GM12878 (cell line): ENCODE measurements around the gene NKAIN2. TPM values are rescaled to one million over a fixed set of nuclear protein-coding genes. Genes with fewer than 3 reads are reported as not detected.

Experiments used
- ATAC-seq: fragments of 200-7000 bp; cut with Tn5 transposase; 3 replicates; pipeline ENCODE4 v1.9.1; 2020; ENCODE audit warnings: mild to moderate bottlenecking, moderate library complexity
- BruUV-seq: library from RNA; stranded (reverse); fragments of 400-500 nt; replicated peaks from 2 replicates; lab custom pipeline; 2021; lab: Mats Ljungman, UMichigan
- CTCF ChIA-PET: fragments of 300-600 bp; sonication (Branson Sonifier 250); formaldehyde crosslinking; extraction: SDS; loops from one replicate; lab custom pipeline; 2021; ENCODE audit warnings: inconsistent platforms; lab: Yijun Ruan, JAX
- POLR2A ChIA-PET: fragments of 350-600 bp; formaldehyde crosslinking; extraction: SDS; loops from one replicate; lab custom pipeline; 2021; ENCODE audit warnings: inconsistent platforms; lab: Charles Lee
- RAD21 ChIA-PET: fragments of 300-600 bp; sonication (Branson Sonifier 250); formaldehyde crosslinking; loops from one replicate; lab custom pipeline; 2023; ENCODE audit warnings: antibody characterized with exemption; ENCODE audit not compliant: unreplicated experiment; lab: Charles Lee
- SMC1A ChIA-PET: fragments of 300-600 bp; sonication (Branson Sonifier 250); formaldehyde crosslinking; loops from one replicate; lab custom pipeline; 2023; ENCODE audit not compliant: unreplicated experiment, uncharacterized antibody; lab: Charles Lee
- DNase-seq: peaks from one replicate; pipeline ENCODE4 v3.0.0-alpha.2; 2011; ENCODE audit warnings: low read depth, low spot score
- FAIRE-seq: peaks from 3 replicates; lab custom pipeline; 2011; peaks lifted over from hg19 to GRCh38; lab: Jason Lieb, UNC
- H2AFZ ChIP-seq: 2 replicates; pipeline ENCODE4 v1.6.0; 2011; ENCODE audit warnings: low read depth, low read length, control low read depth; ENCODE audit not compliant: control insufficient read depth
- H3K27ac ChIP-seq: 2 replicates; pipeline ENCODE4 v1.5.1; 2011; ENCODE audit warnings: control low read depth; ENCODE audit not compliant: control insufficient read depth, insufficient read depth
- H3K27me3 ChIP-seq, 2 experiments: replicated peaks in 1 of 2; 2 replicates each; pipeline versions ENCODE4 v1.6.0 to v1.6.1; 2011; ENCODE audit warnings: low read length in 1 of 2; ENCODE audit not compliant: control insufficient read depth in 2 of 2, insufficient read depth in 2 of 2
- H3K36me3 ChIP-seq, 2 experiments: 2 replicates each; pipeline ENCODE4 v1.5.1; 2011; ENCODE audit warnings: low read length in 1 of 2; ENCODE audit not compliant: control insufficient read depth in 2 of 2, insufficient read depth in 2 of 2
- H3K4me1 ChIP-seq: 2 replicates; pipeline ENCODE4 v1.6.1; 2011; ENCODE audit warnings: mild to moderate bottlenecking, low read length, moderate library complexity, mixed read lengths; ENCODE audit not compliant: control insufficient read depth, insufficient read depth
- H3K4me2 ChIP-seq: 2 replicates; pipeline ENCODE4 v1.6.0; 2011; ENCODE audit warnings: control low read depth; ENCODE audit not compliant: control insufficient read depth, insufficient read depth
- H3K4me3 ChIP-seq: fragments of 200-600 bp; sonication (generic); 2 replicates; pipeline ENCODE4 v1.5.1; 2016
- H3K79me2 ChIP-seq: 2 replicates; pipeline ENCODE4 v1.6.0; 2011; ENCODE audit warnings: low read length; ENCODE audit not compliant: control insufficient read depth, insufficient read depth
- H3K9ac ChIP-seq: 2 replicates; pipeline ENCODE4 v1.8.0; 2011; ENCODE audit warnings: low read length, control low read depth, mixed read lengths; ENCODE audit not compliant: control insufficient read depth, insufficient read depth
- H3K9me3 ChIP-seq: replicated peaks from 3 replicates; pipeline ENCODE4 v1.5.1; 2011; ENCODE audit warnings: mild to moderate bottlenecking, low read length; ENCODE audit not compliant: control insufficient read depth, insufficient read depth
- H4K20me1 ChIP-seq: 2 replicates; pipeline ENCODE4 v1.6.0; 2011; ENCODE audit not compliant: control insufficient read depth, insufficient read depth
- BCL3 ChIP-seq: IDR thresholded peaks from 2 replicates; pipeline ENCODE4 v1.6.1; 2011; ENCODE audit warnings: borderline replicate concordance, low read depth, mild to moderate bottlenecking, moderate library complexity, low read length; ENCODE audit not compliant: insufficient read depth, poor library complexity, severe bottlenecking
- LARP7 ChIP-seq: fragments of 450-650 bp; IDR thresholded peaks from 2 replicates; pipeline ENCODE4 v1.6.1; 2017; ENCODE audit warnings: mild to moderate bottlenecking
- MYC ChIP-seq: IDR thresholded peaks from 2 replicates; pipeline ENCODE4 v1.6.1; 2011; ENCODE audit warnings: mild to moderate bottlenecking, low read length, moderate library complexity, inconsistent platforms; ENCODE audit not compliant: insufficient read depth, insufficient replicate concordance, insufficient read length, severe bottlenecking
- RAD21 ChIP-seq: IDR thresholded peaks from 2 replicates; pipeline ENCODE4 v1.6.1; 2011; ENCODE audit warnings: mild to moderate bottlenecking, low read depth, low read length, moderate library complexity; ENCODE audit not compliant: insufficient read depth
- RUNX3 ChIP-seq: IDR thresholded peaks from 2 replicates; pipeline ENCODE4 v1.6.1; 2012; ENCODE audit warnings: low read length, inconsistent platforms
- SMARCA5 ChIP-seq: fragments of 450-650 bp; IDR thresholded peaks from 2 replicates; pipeline ENCODE4 v1.6.1; 2017; ENCODE audit warnings: mild to moderate bottlenecking
- SMC3 ChIP-seq: IDR thresholded peaks from 2 replicates; pipeline ENCODE4 v1.6.1; 2011; ENCODE audit warnings: low read length, improper control_type of control experiment, borderline replicate concordance
- SRF ChIP-seq, 2 experiments: IDR thresholded peaks; 2 replicates each; pipeline ENCODE4 v1.6.1; 2011; ENCODE audit warnings: low read depth in 2 of 2, low read length in 2 of 2, mild to moderate bottlenecking in 1 of 2, moderate library complexity in 1 of 2
- WGBS: methylation state at CpG from one replicate; pipeline ENCODE4 v1.1.6; 2016; ENCODE audit warnings: low lambda C conversion rate; ENCODE audit not compliant: insufficient replicate concordance, insufficient coverage; ENCODE audit errors: missing lambda C conversion rate; 5-methylcytosine and 5-hydroxymethylcytosine counted together
- in situ Hi-C: fragments of 300-500 bp; cut with MboI; formaldehyde crosslinking; loops from 9 replicates; pipeline ENCODE4 v1.14.3; 2018; ENCODE audit warnings: mixed read lengths
- intact Hi-C: fragments of 100-400 bp; cut with micrococcal nuclease; formaldehyde crosslinking; loops from one replicate; pipeline ENCODE4 v1.14.2; 2022; ENCODE audit not compliant: unreplicated experiment
- polyA plus RNA-seq, 11 experiments: library from polyadenylated mRNA; depleted of rRNA in 4 of 11; unstranded in 6 of 11; stranded (reverse) in 5 of 11; fragments of >200 nt; fragmentation: Nextera tagmentation in 4 of 11; fragmentation: Illumina TruSeq in 1 of 11; extraction: Ambion mirVana in 4 of 11; extraction: Trizol in 1 of 11; gene quantifications; 1 replicate in 1 of 11; 2 replicates in 10 of 11; pipeline versions ENCODE4 v1.2.1 to v1.2.3, GENCODE V29; 2011 to 2016; ENCODE audit warnings: inconsistent platforms in 2 of 11, missing spikeins in 2 of 11, low read depth in 1 of 11
- total RNA-seq, 4 experiments: library from RNA; depleted of rRNA in 3 of 4; stranded (reverse); fragments of >200 nt in 3 of 4; fragmentation: Illumina TruSeq in 1 of 4; extraction: Trizol in 1 of 4; gene quantifications; 2 replicates each; pipeline versions ENCODE4 v1.2.1 to v1.2.3, GENCODE V29; 2013 to 2021
- TF ChIP-seq, protein P1 (sequence below), 3 experiments: IDR thresholded peaks in 2 of 3; conservative IDR thresholded peaks in 1 of 3; 2 replicates each; pipeline ENCODE4 v1.5.1; 2011; ENCODE audit warnings: low read depth in 3 of 3, low read length in 3 of 3, mild to moderate bottlenecking in 3 of 3, control low read depth in 2 of 3, moderate library complexity in 2 of 3, inconsistent platforms in 1 of 3, mixed read lengths in 1 of 3; ENCODE audit not compliant: control insufficient read depth in 2 of 3, insufficient read depth in 1 of 3; ENCODE audit errors: extremely low read depth in 1 of 3

The NKAIN2 gene
- total and polyA plus RNA-seq, 10 of the 15 experiments (the other 5 are each of a cell fraction or from before 2014, with no cell fraction given): not detected

GRCh38 chr6:124793398-124793797 lies 989.7 kb downstream of the NKAIN2 start (continued):
- TF ChIP-seq LARP7: no peak
- TF ChIP-seq, all 136 proteins: peak for 0

- in situ Hi-C loops: loop anchor here (25.0 kb wide), 1 partner anchor 984 kb away; the partner anchor contains the start of gene NKAIN2
- CTCF ChIA-PET: interaction anchor here (0.5 to 1.5 kb wide), 2 partner anchors 993 to 1436 kb away, joined by 3 read pairs; no protein-coding TSS in a partner anchor
- FAIRE-seq (no peak), ATAC-seq (peak; percentile 51; the same call in 2 of the 3 replicates), DNase-seq (no peak)
- no peak overlapping the region for H2AFZ ChIP-seq
- no peaks in the 10 kb centered on the region for H3K27me3 ChIP-seq
- SMC1A ChIA-PET: no interaction called here
- H3K9ac ChIP-seq: no peak overlapping the region
- H3K27ac ChIP-seq: no peak overlapping the region
- no peak overlapping the region for H3K4me2 ChIP-seq
- no peaks in the 10 kb centered on the region for H3K4me1 ChIP-seq
- H4K20me1 ChIP-seq: no peaks in the 10 kb centered on the region
- no peak overlapping the region for H3K4me3 ChIP-seq
- intact Hi-C loops: loop anchor here (2.0 kb wide), 1 partner anchor 993 kb away; the partner anchor contains the start of gene NKAIN2
- POLR2A ChIA-PET: no interaction called here
- no peaks in the 10 kb centered on the region for H3K79me2 ChIP-seq
- TF ChIP-seq BCL3: no peak
- TF ChIP-seq, protein P1, sequence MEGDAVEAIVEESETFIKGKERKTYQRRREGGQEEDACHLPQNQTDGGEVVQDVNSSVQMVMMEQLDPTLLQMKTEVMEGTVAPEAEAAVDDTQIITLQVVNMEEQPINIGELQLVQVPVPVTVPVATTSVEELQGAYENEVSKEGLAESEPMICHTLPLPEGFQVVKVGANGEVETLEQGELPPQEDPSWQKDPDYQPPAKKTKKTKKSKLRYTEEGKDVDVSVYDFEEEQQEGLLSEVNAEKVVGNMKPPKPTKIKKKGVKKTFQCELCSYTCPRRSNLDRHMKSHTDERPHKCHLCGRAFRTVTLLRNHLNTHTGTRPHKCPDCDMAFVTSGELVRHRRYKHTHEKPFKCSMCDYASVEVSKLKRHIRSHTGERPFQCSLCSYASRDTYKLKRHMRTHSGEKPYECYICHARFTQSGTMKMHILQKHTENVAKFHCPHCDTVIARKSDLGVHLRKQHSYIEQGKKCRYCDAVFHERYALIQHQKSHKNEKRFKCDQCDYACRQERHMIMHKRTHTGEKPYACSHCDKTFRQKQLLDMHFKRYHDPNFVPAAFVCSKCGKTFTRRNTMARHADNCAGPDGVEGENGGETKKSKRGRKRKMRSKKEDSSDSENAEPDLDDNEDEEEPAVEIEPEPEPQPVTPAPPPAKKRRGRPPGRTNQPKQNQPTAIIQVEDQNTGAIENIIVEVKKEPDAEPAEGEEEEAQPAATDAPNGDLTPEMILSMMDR (IDR thresholded peaks at IDR 0.05 in 2 of 3, conservative IDR thresholded peaks at IDR 0.05 in 1 of 3; ENCODE audit: control insufficient read depth in 2 of 3, extremely low read depth in 1 of 3, insufficient read depth in 1 of 3, low read depth in 3 of 3, low read length in 3 of 3): peak; percentile 8 to 48 (median 26); a peak in 3 of 6 replicates
- TF ChIP-seq SRF (IDR thresholded peaks at IDR 0.05; ENCODE audit: low read depth in 2 of 2, low read length in 2 of 2): no peak
- peak; percentile 33; the same call in 1 of the 2 replicates for TF ChIP-seq SMC3
- peak; percentile 33 for TF ChIP-seq RAD21
- no peak for TF ChIP-seq RUNX3
- no peak for TF ChIP-seq SMARCA5
- TF ChIP-seq MYC: no peak
- no peaks in the 10 kb centered on the region for H3K36me3 ChIP-seq
- no TSS peak for BruUV-seq
- H3K9me3 ChIP-seq: no peaks in the 10 kb centered on the region
- 46% methylated on average over 4 of the region's 4 CpGs for WGBS
- RAD21 ChIA-PET: no interaction called here
These were observed 992.2 kb downstream of the NKAIN2 start for GRCh38 chr6:124795643-124796463.
